GM12873 (cell line): Measurements from ENCODE around the gene ACBD7.

ENCODE experiments used
- TF ChIP-seq, protein P1 (sequence below): IDR thresholded peaks from 2 replicates; pipeline ENCODE4 v1.5.1; 2012; ENCODE audit warnings: low read depth, mild to moderate bottlenecking, moderate library complexity, low read length, control low read depth; ENCODE audit not compliant: insufficient read depth; ENCODE audit errors: missing control alignments

Gene ACBD7

DNA sequence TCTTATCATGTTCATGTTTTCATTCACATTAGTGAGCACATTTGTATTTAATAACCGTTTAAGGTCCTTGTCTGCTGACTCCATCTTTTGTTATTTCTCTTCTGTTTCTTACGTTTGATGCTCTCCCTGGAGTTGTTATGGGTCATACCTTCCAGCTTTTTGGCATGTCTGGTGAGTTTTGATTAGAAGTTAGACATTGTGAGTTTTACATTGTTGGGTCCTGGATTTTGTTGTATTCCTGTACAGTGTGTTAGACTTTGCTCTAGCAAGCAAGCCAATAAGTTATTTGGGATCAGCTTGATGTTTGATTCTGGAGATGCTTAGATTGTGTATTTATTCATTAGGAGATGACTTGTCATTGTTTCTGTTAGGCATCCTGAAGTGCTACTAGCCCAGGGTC, 27.9 kb downstream of the ACBD7 start:
- TF ChIP-seq, protein P1, sequence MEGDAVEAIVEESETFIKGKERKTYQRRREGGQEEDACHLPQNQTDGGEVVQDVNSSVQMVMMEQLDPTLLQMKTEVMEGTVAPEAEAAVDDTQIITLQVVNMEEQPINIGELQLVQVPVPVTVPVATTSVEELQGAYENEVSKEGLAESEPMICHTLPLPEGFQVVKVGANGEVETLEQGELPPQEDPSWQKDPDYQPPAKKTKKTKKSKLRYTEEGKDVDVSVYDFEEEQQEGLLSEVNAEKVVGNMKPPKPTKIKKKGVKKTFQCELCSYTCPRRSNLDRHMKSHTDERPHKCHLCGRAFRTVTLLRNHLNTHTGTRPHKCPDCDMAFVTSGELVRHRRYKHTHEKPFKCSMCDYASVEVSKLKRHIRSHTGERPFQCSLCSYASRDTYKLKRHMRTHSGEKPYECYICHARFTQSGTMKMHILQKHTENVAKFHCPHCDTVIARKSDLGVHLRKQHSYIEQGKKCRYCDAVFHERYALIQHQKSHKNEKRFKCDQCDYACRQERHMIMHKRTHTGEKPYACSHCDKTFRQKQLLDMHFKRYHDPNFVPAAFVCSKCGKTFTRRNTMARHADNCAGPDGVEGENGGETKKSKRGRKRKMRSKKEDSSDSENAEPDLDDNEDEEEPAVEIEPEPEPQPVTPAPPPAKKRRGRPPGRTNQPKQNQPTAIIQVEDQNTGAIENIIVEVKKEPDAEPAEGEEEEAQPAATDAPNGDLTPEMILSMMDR = no peak

DNA sequence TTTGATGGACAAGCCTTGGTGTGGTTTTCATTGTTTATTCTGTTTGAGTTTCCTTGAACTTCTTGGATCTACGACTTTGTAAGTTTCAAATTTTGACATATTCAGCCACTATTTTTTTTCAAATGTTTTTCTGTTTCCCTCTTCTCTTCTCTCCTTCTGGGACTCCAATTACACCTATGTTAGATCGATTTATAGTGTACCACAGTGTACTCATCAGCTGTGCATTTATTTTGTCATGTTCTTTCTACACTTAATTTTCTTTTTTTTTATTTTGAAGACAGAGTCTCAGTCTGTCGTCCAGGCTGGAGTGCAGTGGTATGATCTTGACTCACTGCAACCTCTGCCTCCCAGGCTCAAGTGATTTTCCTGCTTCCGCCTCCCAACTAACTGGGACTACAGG, 28.7 kb downstream of the ACBD7 start:
- TF ChIP-seq, protein P1 = no peak

DNA sequence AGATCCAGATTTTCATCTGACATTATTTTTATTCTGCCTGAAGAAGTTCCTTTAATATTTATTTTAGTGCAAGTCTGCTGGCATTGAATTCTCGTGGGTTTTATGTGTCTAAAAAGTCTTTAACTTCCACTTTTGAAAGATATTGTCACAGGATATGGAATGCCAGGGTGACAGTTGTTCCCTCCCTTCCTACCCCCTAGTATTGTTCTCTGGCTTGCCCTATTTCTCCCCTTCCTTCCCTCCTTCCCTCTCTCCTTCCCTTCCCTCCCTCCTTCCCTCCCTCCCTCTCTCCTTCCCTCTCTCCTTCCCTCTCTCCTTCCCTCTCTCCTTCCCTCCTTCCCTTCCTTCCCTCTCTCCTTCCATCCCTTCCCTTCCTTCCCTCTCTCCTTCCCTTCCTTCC, 29.9 kb downstream of the ACBD7 start:
- TF ChIP-seq, protein P1 = no peak

DNA sequence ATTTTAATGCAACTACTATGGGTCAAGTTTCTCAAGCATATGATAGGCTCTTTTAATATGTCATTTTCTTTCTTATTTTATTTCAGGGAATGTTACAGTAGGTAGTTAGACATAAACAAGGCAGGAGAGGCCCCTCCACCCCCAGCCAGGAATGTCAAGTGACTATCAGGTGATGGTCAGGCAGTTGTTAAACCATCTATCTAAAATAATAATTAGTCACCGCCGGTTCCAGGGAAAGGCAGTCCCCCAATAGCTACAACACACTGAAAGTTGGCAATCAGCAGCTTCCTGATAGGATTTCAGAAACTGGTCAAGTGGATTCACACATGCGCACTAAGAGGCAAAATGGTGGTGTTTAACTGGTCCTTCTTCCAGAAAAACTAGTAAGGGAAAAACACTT, 35.5 kb downstream of the ACBD7 start:
- TF ChIP-seq, protein P1 = no peak

DNA sequence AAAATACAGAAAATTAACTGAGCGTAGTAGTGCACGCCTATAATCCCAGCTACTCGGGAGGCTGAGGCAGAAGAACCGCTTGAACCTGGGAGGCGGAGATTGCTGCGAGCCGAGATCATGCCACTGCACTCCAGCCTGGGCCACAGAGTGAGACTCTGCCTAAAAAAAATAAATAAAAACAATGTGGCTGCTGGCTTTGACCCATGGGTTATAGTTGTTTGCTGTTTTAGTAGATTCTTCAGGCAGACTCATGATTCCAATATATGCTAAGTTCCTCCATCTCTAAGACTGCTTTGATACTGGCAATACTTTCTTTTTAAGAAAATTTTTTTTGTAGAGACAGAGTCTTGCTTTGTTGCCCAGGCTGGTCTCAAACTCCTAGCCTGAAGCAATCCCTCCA, 36.5 kb downstream of the ACBD7 start:
- TF ChIP-seq, protein P1 = no peak

DNA sequence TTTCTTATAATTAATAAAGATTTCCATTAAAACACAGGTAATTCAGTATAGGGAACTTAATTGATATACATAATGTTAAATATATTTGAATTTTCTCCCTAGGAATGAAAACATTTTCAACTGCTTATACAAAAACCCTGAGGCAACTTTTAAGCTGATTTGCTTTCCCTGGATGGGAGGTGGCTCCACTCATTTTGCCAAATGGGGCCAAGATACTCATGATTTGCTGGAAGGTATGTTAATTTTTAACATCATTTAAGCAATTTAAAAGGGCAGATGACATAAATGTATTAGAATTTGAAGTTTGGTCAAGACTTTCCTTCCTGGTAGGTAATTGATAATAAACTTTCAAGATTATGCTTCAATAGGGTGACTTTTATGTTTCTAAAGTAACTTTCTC, 39.0 kb downstream of the ACBD7 start:
- TF ChIP-seq, protein P1 = no peak

DNA sequence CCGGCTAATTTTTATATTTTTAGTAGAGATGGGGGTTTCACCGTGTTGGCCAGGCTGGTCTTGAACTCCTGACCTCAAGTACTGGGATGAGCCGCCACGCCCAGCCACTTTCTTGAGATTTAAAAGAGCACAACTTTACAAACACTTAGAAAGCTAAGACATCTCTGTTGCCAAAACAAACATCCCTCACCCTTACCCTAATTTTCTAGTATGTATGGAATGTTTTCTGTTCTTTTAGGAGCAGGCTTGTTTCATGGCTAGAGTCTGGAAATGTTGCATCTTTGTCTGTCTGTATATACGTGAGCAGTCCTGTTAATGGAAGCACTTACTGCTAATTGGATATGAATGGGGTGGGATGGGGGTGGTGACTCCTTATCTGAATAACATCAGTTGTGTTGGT, 42.0 kb downstream of the ACBD7 start:
- TF ChIP-seq, protein P1 = no peak
